HEK293 (cell line): ENCODE data around the gene NEUROG2.

Experiments used
- CTCF ChIA-PET: fragments of 350-600 bp; formaldehyde crosslinking; extraction: SDS; loops from one replicate; lab custom pipeline; 2021; ENCODE audit warnings: antibody characterized with exemption; lab: Yijun Ruan, JAX
- POLR2A ChIA-PET: fragments of 300-600 bp; formaldehyde crosslinking; extraction: SDS; loops from one replicate; lab custom pipeline; 2020; ENCODE audit warnings: antibody characterized with exemption, inconsistent platforms; lab: Yijun Ruan, JAX
- H3K27ac ChIP-seq: fragments of 200-500 bp; sonication (Bioruptor generic); 2 replicates; pipeline ENCODE4 v1.5.1; 2014; ENCODE audit warnings: low read depth, low read length, control low read depth, inconsistent platforms; ENCODE audit errors: extremely low read depth
- H3K36me3 ChIP-seq, 2 experiments: fragments of 200-500 bp in 1 of 2; sonication (Bioruptor generic) in 1 of 2; 1 replicate in 1 of 2; 2 replicates in 1 of 2; pipeline ENCODE4 v1.5.1; 2014 to 2017; ENCODE audit warnings: inconsistent platforms in 2 of 2, low read length in 2 of 2; ENCODE audit not compliant: control insufficient read depth in 2 of 2, insufficient read depth in 1 of 2
- H3K4me1 ChIP-seq: fragments of 200-500 bp; sonication (Bioruptor generic); 2 replicates; pipeline ENCODE4 v1.5.1; 2014; ENCODE audit warnings: mild to moderate bottlenecking, low read length, inconsistent platforms; ENCODE audit not compliant: control insufficient read depth, insufficient read depth
- H3K4me3 ChIP-seq: 2 replicates; pipeline ENCODE4 v1.5.1; 2011; ENCODE audit warnings: low read depth, mild to moderate bottlenecking, control low read depth, low read length, moderate library complexity
- H3K9me3 ChIP-seq: fragments of 200-500 bp; sonication (Bioruptor generic); 2 replicates; pipeline ENCODE4 v1.5.1; 2014; ENCODE audit warnings: low read depth, low read length, inconsistent platforms; ENCODE audit not compliant: control insufficient read depth, insufficient read depth
- ATF2 ChIP-seq: fragments of 450-650 bp; formaldehyde crosslinking; IDR thresholded peaks from 2 replicates; pipeline ENCODE4 v1.5.1; 2016; ENCODE audit warnings: missing biosample characterization, missing genetic modification characterization, low read depth
- EGR2 ChIP-seq: fragments of 450-650 bp; formaldehyde crosslinking; IDR thresholded peaks from 2 replicates; pipeline ENCODE4 v1.5.1; 2016; ENCODE audit warnings: low read depth, missing biosample characterization, missing genetic modification characterization
- GLI2 ChIP-seq: fragments of 450-650 bp; formaldehyde crosslinking; IDR thresholded peaks from 2 replicates; pipeline ENCODE4; 2017; ENCODE audit warnings: missing biosample characterization, missing genetic modification characterization, low read depth, borderline replicate concordance
- PRDM6 ChIP-seq: fragments of 450-650 bp; formaldehyde crosslinking; IDR thresholded peaks from 2 replicates; pipeline ENCODE4 v1.5.1; 2017; ENCODE audit warnings: missing biosample characterization, missing genetic modification characterization
- REPIN1 ChIP-seq: fragments of 450-650 bp; formaldehyde crosslinking; IDR thresholded peaks from 2 replicates; pipeline ENCODE4 v1.5.1; 2017; ENCODE audit warnings: missing biosample characterization, missing genetic modification characterization, low read depth
- SETDB1 ChIP-seq: IDR thresholded peaks from one replicate; pipeline ENCODE4 v1.6.1; 2017; ENCODE audit warnings: mild to moderate bottlenecking, low read length, moderate library complexity, mixed read lengths; ENCODE audit not compliant: insufficient read length
- TCF7L2 ChIP-seq: IDR thresholded peaks from 2 replicates; pipeline ENCODE4 v1.6.1; 2011; ENCODE audit warnings: low read depth, mild to moderate bottlenecking, inconsistent platforms, low read length, moderate library complexity, borderline replicate concordance
- ZBTB1 ChIP-seq: fragments of 450-650 bp; formaldehyde crosslinking; IDR thresholded peaks from 2 replicates; pipeline ENCODE4 v1.5.1; 2016; ENCODE audit warnings: missing biosample characterization, missing genetic modification characterization
- ZNF138 ChIP-seq: fragments of 450-650 bp; formaldehyde crosslinking; IDR thresholded peaks from 2 replicates; pipeline ENCODE4 v1.5.1; 2016; ENCODE audit warnings: missing biosample characterization, missing genetic modification characterization, borderline replicate concordance
- ZNF146 ChIP-seq: fragments of 450-650 bp; formaldehyde crosslinking; IDR thresholded peaks from 2 replicates; pipeline ENCODE4 v1.5.1; 2016; ENCODE audit warnings: missing biosample characterization, missing genetic modification characterization
- ZNF155 ChIP-seq: fragments of 450-650 bp; formaldehyde crosslinking; IDR thresholded peaks from 2 replicates; pipeline ENCODE4 v1.5.1; 2016; ENCODE audit warnings: missing biosample characterization, missing genetic modification characterization
- ZNF335 ChIP-seq: fragments of 450-650 bp; formaldehyde crosslinking; conservative IDR thresholded peaks from 2 replicates; pipeline ENCODE4 v1.5.1; 2016; ENCODE audit warnings: missing biosample characterization, missing genetic modification characterization
- ZNF677 ChIP-seq: fragments of 450-650 bp; IDR thresholded peaks from 2 replicates; pipeline ENCODE4 v1.5.0; 2018; ENCODE audit warnings: missing biosample characterization, mild to moderate bottlenecking, missing genetic modification characterization, moderate library complexity
- ZNF785 ChIP-seq: fragments of 450-650 bp; formaldehyde crosslinking; IDR thresholded peaks from 2 replicates; pipeline ENCODE4 v1.5.1; 2016; ENCODE audit warnings: missing biosample characterization, missing genetic modification characterization
- ZNF843 ChIP-seq: fragments of 450-650 bp; formaldehyde crosslinking; IDR thresholded peaks from 2 replicates; pipeline ENCODE4 v1.5.1; 2016; ENCODE audit warnings: missing biosample characterization, missing genetic modification characterization
- TF ChIP-seq, protein P1 (sequence below): fragments of 450-650 bp; formaldehyde crosslinking; IDR thresholded peaks from 2 replicates; pipeline ENCODE4 v1.5.1; 2016; ENCODE audit warnings: missing biosample characterization, missing genetic modification characterization, borderline replicate concordance
- TF ChIP-seq, protein P2 (sequence below): fragments of 450-650 bp; formaldehyde crosslinking; IDR thresholded peaks from 2 replicates; pipeline ENCODE4 v1.5.1; 2016; ENCODE audit warnings: missing biosample characterization, missing genetic modification characterization, borderline replicate concordance
- TF ChIP-seq, protein P3 (sequence below): fragments of 450-650 bp; formaldehyde crosslinking; IDR thresholded peaks from 2 replicates; pipeline ENCODE4 v1.5.1; 2017; ENCODE audit warnings: missing biosample characterization, missing genetic modification characterization

The NEUROG2 gene

GRCh38 chr4:112516066-112516470 is at the start of gene NEUROG2:
Gene NEUROG2, minus strand, starts transcription at chr4:112516180. Its CDS starts 705 bp downstream, at chr4:112515475.
- POLR2A ChIA-PET: interaction anchor here (0.6 to 0.7 kb wide), 2 partner anchors 22 to 108 kb away, joined by 4 to 14 read pairs; no protein-coding TSS in a partner anchor
- H3K4me1 ChIP-seq: no peaks in the 10 kb centered on the region

GRCh38 chr4:112564706-112565270 is 48.8 kb upstream of the NEUROG2 start:
- POLR2A ChIA-PET: no interaction called here
- no peak overlapping the region for H3K27ac ChIP-seq
- H3K4me1 ChIP-seq: no peaks in the 10 kb centered on the region
- no peaks in the 10 kb centered on the region for H3K9me3 ChIP-seq
- H3K4me3 ChIP-seq: no peak overlapping the region
- peaks cover 0 to 14% of the 10 kb centered on the region in 2 experiments; a peak in 1 of 3 replicates for H3K36me3 ChIP-seq
- CTCF ChIA-PET: no interaction called here
- no peak for TF ChIP-seq EGR2 (tag by site-specific recombination)
- no peak for TF ChIP-seq ZNF155
- TF ChIP-seq ZNF138 (tag by site-specific recombination): no peak
- no peak for TF ChIP-seq ZNF335 (tag by site-specific recombination)
- no peak for TF ChIP-seq SETDB1
- no peak for TF ChIP-seq ZNF146 (tag by site-specific recombination)
- no peak for TF ChIP-seq REPIN1 (tag by site-specific recombination)
- TF ChIP-seq, protein P1, sequence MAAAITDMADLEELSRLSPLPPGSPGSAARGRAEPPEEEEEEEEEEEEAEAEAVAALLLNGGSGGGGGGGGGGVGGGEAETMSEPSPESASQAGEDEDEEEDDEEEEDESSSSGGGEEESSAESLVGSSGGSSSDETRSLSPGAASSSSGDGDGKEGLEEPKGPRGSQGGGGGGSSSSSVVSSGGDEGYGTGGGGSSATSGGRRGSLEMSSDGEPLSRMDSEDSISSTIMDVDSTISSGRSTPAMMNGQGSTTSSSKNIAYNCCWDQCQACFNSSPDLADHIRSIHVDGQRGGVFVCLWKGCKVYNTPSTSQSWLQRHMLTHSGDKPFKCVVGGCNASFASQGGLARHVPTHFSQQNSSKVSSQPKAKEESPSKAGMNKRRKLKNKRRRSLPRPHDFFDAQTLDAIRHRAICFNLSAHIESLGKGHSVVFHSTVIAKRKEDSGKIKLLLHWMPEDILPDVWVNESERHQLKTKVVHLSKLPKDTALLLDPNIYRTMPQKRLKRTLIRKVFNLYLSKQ (tag by site-specific recombination): no peak
- no peak for TF ChIP-seq GLI2
- TF ChIP-seq ATF2 (tag by site-specific recombination): no peak
- no peak for TF ChIP-seq ZNF677
- TF ChIP-seq, protein P2, sequence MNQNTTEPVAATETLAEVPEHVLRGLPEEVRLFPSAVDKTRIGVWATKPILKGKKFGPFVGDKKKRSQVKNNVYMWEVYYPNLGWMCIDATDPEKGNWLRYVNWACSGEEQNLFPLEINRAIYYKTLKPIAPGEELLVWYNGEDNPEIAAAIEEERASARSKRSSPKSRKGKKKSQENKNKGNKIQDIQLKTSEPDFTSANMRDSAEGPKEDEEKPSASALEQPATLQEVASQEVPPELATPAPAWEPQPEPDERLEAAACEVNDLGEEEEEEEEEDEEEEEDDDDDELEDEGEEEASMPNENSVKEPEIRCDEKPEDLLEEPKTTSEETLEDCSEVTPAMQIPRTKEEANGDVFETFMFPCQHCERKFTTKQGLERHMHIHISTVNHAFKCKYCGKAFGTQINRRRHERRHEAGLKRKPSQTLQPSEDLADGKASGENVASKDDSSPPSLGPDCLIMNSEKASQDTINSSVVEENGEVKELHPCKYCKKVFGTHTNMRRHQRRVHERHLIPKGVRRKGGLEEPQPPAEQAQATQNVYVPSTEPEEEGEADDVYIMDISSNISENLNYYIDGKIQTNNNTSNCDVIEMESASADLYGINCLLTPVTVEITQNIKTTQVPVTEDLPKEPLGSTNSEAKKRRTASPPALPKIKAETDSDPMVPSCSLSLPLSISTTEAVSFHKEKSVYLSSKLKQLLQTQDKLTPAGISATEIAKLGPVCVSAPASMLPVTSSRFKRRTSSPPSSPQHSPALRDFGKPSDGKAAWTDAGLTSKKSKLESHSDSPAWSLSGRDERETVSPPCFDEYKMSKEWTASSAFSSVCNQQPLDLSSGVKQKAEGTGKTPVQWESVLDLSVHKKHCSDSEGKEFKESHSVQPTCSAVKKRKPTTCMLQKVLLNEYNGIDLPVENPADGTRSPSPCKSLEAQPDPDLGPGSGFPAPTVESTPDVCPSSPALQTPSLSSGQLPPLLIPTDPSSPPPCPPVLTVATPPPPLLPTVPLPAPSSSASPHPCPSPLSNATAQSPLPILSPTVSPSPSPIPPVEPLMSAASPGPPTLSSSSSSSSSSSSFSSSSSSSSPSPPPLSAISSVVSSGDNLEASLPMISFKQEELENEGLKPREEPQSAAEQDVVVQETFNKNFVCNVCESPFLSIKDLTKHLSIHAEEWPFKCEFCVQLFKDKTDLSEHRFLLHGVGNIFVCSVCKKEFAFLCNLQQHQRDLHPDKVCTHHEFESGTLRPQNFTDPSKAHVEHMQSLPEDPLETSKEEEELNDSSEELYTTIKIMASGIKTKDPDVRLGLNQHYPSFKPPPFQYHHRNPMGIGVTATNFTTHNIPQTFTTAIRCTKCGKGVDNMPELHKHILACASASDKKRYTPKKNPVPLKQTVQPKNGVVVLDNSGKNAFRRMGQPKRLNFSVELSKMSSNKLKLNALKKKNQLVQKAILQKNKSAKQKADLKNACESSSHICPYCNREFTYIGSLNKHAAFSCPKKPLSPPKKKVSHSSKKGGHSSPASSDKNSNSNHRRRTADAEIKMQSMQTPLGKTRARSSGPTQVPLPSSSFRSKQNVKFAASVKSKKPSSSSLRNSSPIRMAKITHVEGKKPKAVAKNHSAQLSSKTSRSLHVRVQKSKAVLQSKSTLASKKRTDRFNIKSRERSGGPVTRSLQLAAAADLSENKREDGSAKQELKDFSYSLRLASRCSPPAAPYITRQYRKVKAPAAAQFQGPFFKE (tag by site-specific recombination): no peak
- TF ChIP-seq ZBTB1 (tag by site-specific recombination): no peak
- no peak for TF ChIP-seq ZNF785
- TF ChIP-seq PRDM6 (tag by site-specific recombination): no peak

More at GRCh38 chr4:112516066-112516470, at the start of gene NEUROG2:
- no peaks in the 10 kb centered on the region for H3K36me3 ChIP-seq
- no peaks in the 10 kb centered on the region for H3K9me3 ChIP-seq
- TF ChIP-seq EGR2 (tag by site-specific recombination): peak; percentile 25; the same call in 1 of the 2 replicates
- no peak for TF ChIP-seq ZNF843 (tag by site-specific recombination)
- TF ChIP-seq TCF7L2: 0 out of 2 replicates have a peak, but pooled peaks have one; percentile 0
- TF ChIP-seq, protein P3, sequence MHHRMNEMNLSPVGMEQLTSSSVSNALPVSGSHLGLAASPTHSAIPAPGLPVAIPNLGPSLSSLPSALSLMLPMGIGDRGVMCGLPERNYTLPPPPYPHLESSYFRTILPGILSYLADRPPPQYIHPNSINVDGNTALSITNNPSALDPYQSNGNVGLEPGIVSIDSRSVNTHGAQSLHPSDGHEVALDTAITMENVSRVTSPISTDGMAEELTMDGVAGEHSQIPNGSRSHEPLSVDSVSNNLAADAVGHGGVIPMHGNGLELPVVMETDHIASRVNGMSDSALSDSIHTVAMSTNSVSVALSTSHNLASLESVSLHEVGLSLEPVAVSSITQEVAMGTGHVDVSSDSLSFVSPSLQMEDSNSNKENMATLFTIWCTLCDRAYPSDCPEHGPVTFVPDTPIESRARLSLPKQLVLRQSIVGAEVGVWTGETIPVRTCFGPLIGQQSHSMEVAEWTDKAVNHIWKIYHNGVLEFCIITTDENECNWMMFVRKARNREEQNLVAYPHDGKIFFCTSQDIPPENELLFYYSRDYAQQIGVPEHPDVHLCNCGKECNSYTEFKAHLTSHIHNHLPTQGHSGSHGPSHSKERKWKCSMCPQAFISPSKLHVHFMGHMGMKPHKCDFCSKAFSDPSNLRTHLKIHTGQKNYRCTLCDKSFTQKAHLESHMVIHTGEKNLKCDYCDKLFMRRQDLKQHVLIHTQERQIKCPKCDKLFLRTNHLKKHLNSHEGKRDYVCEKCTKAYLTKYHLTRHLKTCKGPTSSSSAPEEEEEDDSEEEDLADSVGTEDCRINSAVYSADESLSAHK (tag by site-specific recombination): 0 out of 2 replicates have a peak, but pooled peaks have one; percentile 8
- CTCF ChIA-PET: interaction anchor here (0.6 to 1.3 kb wide), 6 partner anchors 8 to 194 kb away, joined by 3 to 5 read pairs (median 4); no protein-coding TSS in a partner anchor
- peak within 1 kb of the TSS; percentile 49 for H3K4me3 ChIP-seq
- peak within 1 kb of the TSS; percentile 59; the same call in 1 of the 2 replicates for H3K27ac ChIP-seq
